Measurements from ENCODE around the gene RPRD1B.
A peak's percentile ranks its signal among the peaks of the same experiment; 100 is the strongest.

RPRD1B gene

GRCh38 chr20:38040276-38040675, 6.7 kb downstream of the RPRD1B start:
- H2AFZ ChIP-seq (ENCODE audit: low read depth, low read length), result no peak overlapping the region
- H2BK15ac ChIP-seq (ENCODE audit: low read depth, poor library complexity, severe bottlenecking), result no peak overlapping the region
- H3K4me2 ChIP-seq (ENCODE audit: low read length, poor library complexity, severe bottlenecking), result no peak overlapping the region
- no peak overlapping the region for H3K4me3 ChIP-seq (ENCODE audit: insufficient read depth in 1 of 2, low read depth in 1 of 2, low read length in 2 of 2)
- no peak overlapping the region for H3K27ac ChIP-seq (ENCODE audit: low read length, poor library complexity, severe bottlenecking)
- H3K4ac ChIP-seq (ENCODE audit: low read depth in 1 of 2, low read length in 2 of 2), result no peak overlapping the region
- H3K9me3 ChIP-seq (ENCODE audit: control insufficient read depth, low read length), result no peaks in the 10 kb centered on the region
- H4K91ac ChIP-seq (ENCODE audit: low read length), result no peak overlapping the region
- no peak overlapping the region for H2BK120ac ChIP-seq (ENCODE audit: low read depth, low read length)
- no CpG with 5 or more reads among the region's 1 CpG for WGBS
- H2BK5ac ChIP-seq (ENCODE audit: low read depth, low read length, poor library complexity, severe bottlenecking), result no peak overlapping the region
- no peak overlapping the region for H4K8ac ChIP-seq (ENCODE audit: low read length)
- H3K9ac ChIP-seq (ENCODE audit: low read length), result no peak overlapping the region
- H3K4me1 ChIP-seq (ENCODE audit: control insufficient read depth, insufficient read depth, low read depth, low read length), result peaks cover 1% of the 10 kb centered on the region
- no peak overlapping the region for H3K14ac ChIP-seq (ENCODE audit: low read length in 2 of 2)
- H2BK12ac ChIP-seq (ENCODE audit: low read length in 2 of 2), result no peak overlapping the region
- DNase-seq, result no peak
- H3K18ac ChIP-seq (ENCODE audit: low read depth in 1 of 2, low read length in 2 of 2), result no peak overlapping the region
- no peaks in the 10 kb centered on the region for H3K27me3 ChIP-seq (ENCODE audit: control insufficient read depth in 1 of 2, insufficient read depth in 1 of 2, low read length in 2 of 2)
- H2AK5ac ChIP-seq (ENCODE audit: low read length, severe bottlenecking), result no peak overlapping the region
- peaks cover 4% of the 10 kb centered on the region for H3K79me1 ChIP-seq (replicated peaks; ENCODE audit: low read length, poor library complexity, severe bottlenecking)
- no peak overlapping the region for H3K23ac ChIP-seq (ENCODE audit: low read length in 2 of 2)
- H3K36me3 ChIP-seq (ENCODE audit: control insufficient read depth in 1 of 2, insufficient read depth in 2 of 2, low read depth in 1 of 2, low read length in 2 of 2), result peaks cover 0 to 61% of the 10 kb centered on the region in 2 experiments

DNA sequence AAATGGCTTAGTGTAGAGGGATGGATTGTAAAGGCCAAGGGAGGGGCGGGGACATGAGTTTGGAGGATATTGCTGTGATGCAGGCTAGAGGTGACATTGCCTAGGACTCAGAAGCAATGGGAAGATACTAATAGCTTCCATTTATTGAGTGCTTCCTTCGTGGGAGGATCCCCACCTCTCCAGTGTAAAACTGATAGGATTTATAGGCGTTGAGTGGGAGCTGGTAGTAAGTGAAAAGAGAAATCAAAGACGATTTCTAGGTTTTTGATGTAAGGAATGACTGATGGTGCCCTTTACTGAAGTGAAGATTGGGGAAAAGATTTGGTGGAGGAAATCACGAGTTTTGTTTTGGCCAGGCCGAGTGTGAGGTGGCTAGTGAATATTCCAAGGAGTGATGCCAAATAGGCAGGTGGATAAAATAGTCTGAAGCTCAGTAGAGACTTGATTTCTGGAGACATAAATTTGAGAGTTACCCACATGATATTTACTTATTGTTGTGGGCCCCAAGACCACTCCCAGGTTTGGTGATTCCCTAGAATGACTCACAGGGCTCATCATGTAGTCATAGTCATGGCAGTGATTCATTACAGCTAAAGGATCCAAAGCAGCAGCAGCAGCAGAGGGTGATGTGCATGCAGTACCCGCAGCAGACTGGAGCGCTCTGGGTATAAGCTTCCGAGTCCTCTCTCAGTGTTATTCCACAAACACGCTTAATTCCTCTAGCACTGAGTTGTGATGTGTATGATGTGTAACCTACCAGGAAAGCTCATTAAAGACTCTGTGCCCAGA, 10.2 kb downstream of the RPRD1B start:
- H3K79me1 ChIP-seq (replicated peaks; ENCODE audit: low read length, poor library complexity, severe bottlenecking), result peaks cover 13% of the 10 kb centered on the region
- no peak overlapping the region for H2BK15ac ChIP-seq (ENCODE audit: low read depth, poor library complexity, severe bottlenecking)
- peaks cover 0 to 50% of the 10 kb centered on the region in 2 experiments for H3K36me3 ChIP-seq (ENCODE audit: control insufficient read depth in 1 of 2, insufficient read depth in 2 of 2, low read depth in 1 of 2, low read length in 2 of 2)
- peak overlapping the region; percentile 56 for H3K9ac ChIP-seq (ENCODE audit: low read length)
- H2AFZ ChIP-seq (ENCODE audit: low read depth, low read length), result no peak overlapping the region
- no peak overlapping the region for H4K8ac ChIP-seq (ENCODE audit: low read length)
- no peak overlapping the region for H2BK5ac ChIP-seq (ENCODE audit: low read depth, low read length, poor library complexity, severe bottlenecking)
- H3K27me3 ChIP-seq (ENCODE audit: control insufficient read depth in 1 of 2, insufficient read depth in 1 of 2, low read length in 2 of 2), result no peaks in the 10 kb centered on the region
- H2BK120ac ChIP-seq (ENCODE audit: low read depth, low read length), result no peak overlapping the region
- no peak overlapping the region for H4K91ac ChIP-seq (ENCODE audit: low read length)
- no peak overlapping the region for H3K4me2 ChIP-seq (ENCODE audit: low read length, poor library complexity, severe bottlenecking)
- H3K4ac ChIP-seq (ENCODE audit: low read depth in 1 of 2, low read length in 2 of 2), result no peak overlapping the region
- H2BK12ac ChIP-seq (ENCODE audit: low read length in 2 of 2), result no peak overlapping the region
- no peaks in the 10 kb centered on the region for H3K4me1 ChIP-seq (ENCODE audit: control insufficient read depth, insufficient read depth, low read depth, low read length)
- peak overlapping the region; percentile 35 for H3K27ac ChIP-seq (ENCODE audit: low read length, poor library complexity, severe bottlenecking)
- WGBS, result 77% methylated on average over 8 of the region's 10 CpGs
- no peak overlapping the region for H2AK5ac ChIP-seq (ENCODE audit: low read length, severe bottlenecking)
- no peak overlapping the region for H3K18ac ChIP-seq (ENCODE audit: low read depth in 1 of 2, low read length in 2 of 2)
- no peaks in the 10 kb centered on the region for H3K9me3 ChIP-seq (ENCODE audit: control insufficient read depth, low read length)
- H3K14ac ChIP-seq (ENCODE audit: low read length in 2 of 2), result no peak overlapping the region
- H3K23ac ChIP-seq (ENCODE audit: low read length in 2 of 2), result no peak overlapping the region
- H3K4me3 ChIP-seq (ENCODE audit: insufficient read depth in 1 of 2, low read depth in 1 of 2, low read length in 2 of 2), result no peak overlapping the region
- DNase-seq, result peak; percentile 86

GRCh38 chr20:38044685-38045084, 11.1 kb downstream of the RPRD1B start:
- Histone ChIP-seq H3K27me3 (ENCODE audit: control insufficient read depth in 1 of 2, insufficient read depth in 1 of 2, low read length in 2 of 2) (no peaks in the 10 kb centered on the region), H3K4me1 (ENCODE audit: control insufficient read depth, insufficient read depth, low read depth, low read length) (peaks cover 2% of the 10 kb centered on the region), H2BK15ac (ENCODE audit: low read depth, poor library complexity, severe bottlenecking) (no peak overlapping the region), H3K9me3 (ENCODE audit: control insufficient read depth, low read length) (no peaks in the 10 kb centered on the region), H4K8ac (ENCODE audit: low read length) (no peak overlapping the region), H4K91ac (ENCODE audit: low read length) (no peak overlapping the region), H3K36me3 (ENCODE audit: control insufficient read depth in 1 of 2, insufficient read depth in 2 of 2, low read depth in 1 of 2, low read length in 2 of 2) (peaks cover 3 to 57% of the 10 kb centered on the region in 2 experiments), H3K79me1 (replicated peaks; ENCODE audit: low read length, poor library complexity, severe bottlenecking) (peaks cover 13% of the 10 kb centered on the region), H3K14ac (ENCODE audit: low read length in 2 of 2) (no peak overlapping the region), H2BK120ac (ENCODE audit: low read depth, low read length) (no peak overlapping the region), H3K4me2 (ENCODE audit: low read length, poor library complexity, severe bottlenecking) (no peak overlapping the region), H3K4ac (ENCODE audit: low read depth in 1 of 2, low read length in 2 of 2) (no peak overlapping the region), H3K9ac (ENCODE audit: low read length) (no peak overlapping the region), H3K18ac (ENCODE audit: low read depth in 1 of 2, low read length in 2 of 2) (no peak overlapping the region), H3K27ac (ENCODE audit: low read length, poor library complexity, severe bottlenecking) (no peak overlapping the region), H2BK5ac (ENCODE audit: low read depth, low read length, poor library complexity, severe bottlenecking) (no peak overlapping the region), H2AFZ (ENCODE audit: low read depth, low read length) (no peak overlapping the region), H3K4me3 (ENCODE audit: insufficient read depth in 1 of 2, low read depth in 1 of 2, low read length in 2 of 2) (no peak overlapping the region), H2AK5ac (ENCODE audit: low read length, severe bottlenecking) (no peak overlapping the region), H2BK12ac (ENCODE audit: low read length in 2 of 2) (no peak overlapping the region), H3K23ac (ENCODE audit: low read length in 2 of 2) (no peak overlapping the region)
- no peak for DNase-seq
- WGBS, result 92% methylated on average over 2 of the region's 3 CpGs

- H3K4me2 ChIP-seq (ENCODE audit: low read length, poor library complexity, severe bottlenecking), result no peak overlapping the region
- H3K36me3 ChIP-seq (ENCODE audit: control insufficient read depth in 1 of 2, insufficient read depth in 2 of 2, low read depth in 1 of 2, low read length in 2 of 2), result peaks cover 3 to 55% of the 10 kb centered on the region in 2 experiments
- no peak overlapping the region for H4K8ac ChIP-seq (ENCODE audit: low read length)
- no peak overlapping the region for H2BK5ac ChIP-seq (ENCODE audit: low read depth, low read length, poor library complexity, severe bottlenecking)
- H3K4ac ChIP-seq (ENCODE audit: low read depth in 1 of 2, low read length in 2 of 2), result no peak overlapping the region
- H2AK5ac ChIP-seq (ENCODE audit: low read length, severe bottlenecking), result no peak overlapping the region
- H2BK12ac ChIP-seq (ENCODE audit: low read length in 2 of 2), result no peak overlapping the region
- no peak overlapping the region for H3K14ac ChIP-seq (ENCODE audit: low read length in 2 of 2)
- H3K18ac ChIP-seq (ENCODE audit: low read depth in 1 of 2, low read length in 2 of 2), result no peak overlapping the region
- H3K9me3 ChIP-seq (ENCODE audit: control insufficient read depth, low read length), result no peaks in the 10 kb centered on the region
- H3K27ac ChIP-seq (ENCODE audit: low read length, poor library complexity, severe bottlenecking), result no peak overlapping the region
- no peak overlapping the region for H3K23ac ChIP-seq (ENCODE audit: low read length in 2 of 2)
- no peak overlapping the region for H2AFZ ChIP-seq (ENCODE audit: low read depth, low read length)
- no peak overlapping the region for H4K91ac ChIP-seq (ENCODE audit: low read length)
- no peak overlapping the region for H2BK120ac ChIP-seq (ENCODE audit: low read depth, low read length)
- peak overlapping the region; percentile 7 for H3K9ac ChIP-seq (ENCODE audit: low read length)
- DNase-seq, result no peak
- no peak overlapping the region for H2BK15ac ChIP-seq (ENCODE audit: low read depth, poor library complexity, severe bottlenecking)
- WGBS, result 72% methylated on average over 4 of the region's 4 CpGs
- H3K27me3 ChIP-seq (ENCODE audit: control insufficient read depth in 1 of 2, insufficient read depth in 1 of 2, low read length in 2 of 2), result no peaks in the 10 kb centered on the region
- no peak overlapping the region for H3K4me3 ChIP-seq (ENCODE audit: insufficient read depth in 1 of 2, low read depth in 1 of 2, low read length in 2 of 2)
- H3K4me1 ChIP-seq (ENCODE audit: control insufficient read depth, insufficient read depth, low read depth, low read length), result peaks cover 2% of the 10 kb centered on the region
- H3K79me1 ChIP-seq (replicated peaks; ENCODE audit: low read length, poor library complexity, severe bottlenecking), result peaks cover 13% of the 10 kb centered on the region
These were observed 13.0 kb downstream of the RPRD1B start for GRCh38 chr20:38046572-38046971.

All from mesenchymal stem cell (in vitro differentiated cells and primary cell).